NK-92 treated with Interleukin-12 subunit alpha and Interleukin-12 subunit beta, amount 100 ng/mL, for 24 hours (cell line): ENCODE data around the gene OSMR.

Experiments
- DNase-seq: peaks from one replicate; lab custom pipeline; 2025; lab: John Stamatoyannopoulos, UW

Gene OSMR

GRCh38 chr5:38845526-38846378 lies at the start of gene OSMR:
Gene OSMR (plus strand): TSS chr5:38846012. CDS start chr5:38869045, 23,033 bp downstream.
- DNase-seq, result no peak

- DNase-seq, result no peak
These were observed 49.1 kb upstream of the OSMR start for GRCh38 chr5:38796742-38797108.

DNA sequence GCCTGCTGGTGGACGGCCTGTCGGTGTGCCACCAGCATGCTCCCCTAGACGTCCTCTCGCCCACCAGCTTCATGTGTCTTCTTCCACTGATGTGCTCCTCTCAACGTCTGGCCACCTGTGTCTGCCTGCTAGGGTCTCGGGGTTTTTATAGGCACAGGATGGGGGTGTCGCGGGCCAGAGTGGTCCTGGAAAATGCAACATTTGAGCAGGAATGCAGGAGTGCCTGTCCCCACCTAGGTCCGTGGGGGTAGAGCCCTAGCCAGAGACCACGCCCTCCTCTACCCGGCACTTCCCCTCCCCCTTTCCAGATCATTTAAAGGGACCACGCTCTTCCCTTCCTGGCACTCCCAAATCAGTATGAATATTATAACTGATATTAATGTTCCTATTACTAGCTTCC lies 48.0 kb upstream of the OSMR start:
- DNase-seq, result no peak

DNA sequence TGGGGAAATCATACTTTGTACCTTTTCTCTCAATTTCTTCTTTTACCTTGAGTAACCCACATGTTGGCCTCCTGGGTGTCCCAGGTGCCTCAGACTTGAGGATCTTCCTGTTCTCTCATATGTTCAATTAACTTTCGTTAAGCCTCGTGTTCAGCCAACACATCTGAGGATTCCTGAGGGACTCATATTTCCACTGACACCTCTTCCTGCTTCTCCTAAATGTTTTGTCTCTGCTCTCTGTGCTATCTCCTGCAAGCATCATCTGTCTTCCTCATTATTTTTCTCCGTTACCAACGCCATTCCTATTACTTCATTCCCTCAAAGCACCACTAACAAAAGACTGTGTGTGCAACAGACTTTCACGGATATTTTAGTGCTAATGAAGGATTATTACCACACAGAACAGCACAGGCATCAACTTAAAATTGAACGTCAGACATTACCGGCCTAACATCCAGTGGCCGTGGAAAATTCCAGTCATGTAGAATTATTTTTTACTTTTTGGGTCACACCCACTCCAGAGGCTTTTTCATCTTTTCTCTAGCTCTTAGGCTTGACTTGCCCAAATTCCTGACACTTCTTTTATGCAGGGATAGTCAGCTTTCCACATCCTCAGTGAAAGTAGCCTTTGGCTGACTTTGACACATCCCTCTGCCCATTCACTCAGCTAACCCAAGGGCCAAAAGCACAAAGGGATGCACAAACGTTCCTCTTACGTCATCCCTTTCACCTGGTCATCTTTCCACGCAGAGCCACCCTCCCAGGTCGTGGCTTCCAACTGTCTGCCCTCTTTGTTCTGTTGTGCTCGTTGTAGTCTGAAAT lies 46.0 kb upstream of the OSMR start:
- no peak for DNase-seq

GRCh38 chr5:38800515-38800914 lies 45.3 kb upstream of the OSMR start:
- no peak for DNase-seq

DNA sequence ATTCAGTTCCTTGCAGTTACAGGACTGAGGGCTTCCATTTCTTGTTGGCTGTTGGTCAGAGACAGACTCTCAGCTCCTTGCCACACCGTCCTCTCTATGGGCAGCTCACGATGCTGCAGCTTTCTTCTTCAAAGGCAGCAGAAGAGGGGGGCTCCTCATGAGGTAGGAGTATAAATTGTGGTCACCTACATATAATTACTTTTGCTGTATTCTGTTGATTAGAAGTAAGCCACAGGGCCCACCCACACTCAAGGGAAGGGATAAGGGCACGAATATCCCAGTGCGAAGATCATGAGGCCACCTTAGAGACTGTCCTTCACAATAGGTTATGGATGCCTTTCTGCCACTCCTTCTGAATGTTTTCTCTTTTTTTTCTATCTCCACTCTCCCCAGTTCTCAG lies 43.7 kb upstream of the OSMR start:
- DNase-seq, result no peak

GRCh38 chr5:38803246-38803645 lies 42.6 kb upstream of the OSMR start:
- DNase-seq, result no peak

GRCh38 chr5:38806775-38807258 lies 39.0 kb upstream of the OSMR start:
- no peak for DNase-seq

DNA sequence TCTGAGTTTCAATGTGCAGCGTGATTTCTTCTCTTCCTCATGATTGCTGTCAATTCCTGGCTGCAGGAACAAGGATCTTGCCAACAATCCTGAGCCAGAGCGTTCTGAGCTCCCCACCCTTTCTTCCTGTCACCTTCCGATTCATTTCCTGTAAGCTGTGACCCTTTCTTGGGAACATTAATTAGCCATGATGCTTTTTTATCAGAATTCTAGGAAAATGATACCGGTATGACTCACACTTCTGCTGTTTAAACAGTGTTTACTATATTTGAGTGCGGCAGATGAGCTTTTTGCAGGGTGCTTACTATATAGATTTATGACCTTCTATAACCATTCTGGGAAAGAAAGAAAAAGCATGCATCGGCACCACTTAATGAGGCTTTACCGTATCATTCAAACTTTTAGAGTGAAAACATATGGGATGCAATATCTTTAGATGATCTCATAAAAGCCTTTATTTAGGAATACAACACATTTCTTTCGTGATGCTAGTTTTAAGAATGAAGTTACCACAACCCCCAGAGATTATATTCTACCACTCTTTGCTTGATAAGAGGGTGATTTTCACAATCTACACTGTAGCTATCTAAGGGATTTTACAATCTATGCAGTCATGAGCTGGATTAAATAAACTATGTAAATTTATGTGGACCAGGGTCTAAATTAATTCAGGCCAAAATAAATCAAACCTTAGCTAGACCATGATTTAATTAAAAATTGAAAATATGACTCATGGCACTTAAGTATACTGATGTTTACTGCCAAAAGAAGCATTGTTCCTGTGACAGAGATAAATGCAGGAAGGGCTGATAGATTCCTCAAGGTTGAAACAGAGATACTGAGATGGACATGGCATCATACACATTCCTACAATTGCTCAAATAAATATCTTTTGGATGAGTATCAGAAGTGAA lies 38.0 kb upstream of the OSMR start:
- DNase-seq, result no peak

GRCh38 chr5:38808666-38809343 lies 37.0 kb upstream of the OSMR start:
- no peak for DNase-seq

DNA sequence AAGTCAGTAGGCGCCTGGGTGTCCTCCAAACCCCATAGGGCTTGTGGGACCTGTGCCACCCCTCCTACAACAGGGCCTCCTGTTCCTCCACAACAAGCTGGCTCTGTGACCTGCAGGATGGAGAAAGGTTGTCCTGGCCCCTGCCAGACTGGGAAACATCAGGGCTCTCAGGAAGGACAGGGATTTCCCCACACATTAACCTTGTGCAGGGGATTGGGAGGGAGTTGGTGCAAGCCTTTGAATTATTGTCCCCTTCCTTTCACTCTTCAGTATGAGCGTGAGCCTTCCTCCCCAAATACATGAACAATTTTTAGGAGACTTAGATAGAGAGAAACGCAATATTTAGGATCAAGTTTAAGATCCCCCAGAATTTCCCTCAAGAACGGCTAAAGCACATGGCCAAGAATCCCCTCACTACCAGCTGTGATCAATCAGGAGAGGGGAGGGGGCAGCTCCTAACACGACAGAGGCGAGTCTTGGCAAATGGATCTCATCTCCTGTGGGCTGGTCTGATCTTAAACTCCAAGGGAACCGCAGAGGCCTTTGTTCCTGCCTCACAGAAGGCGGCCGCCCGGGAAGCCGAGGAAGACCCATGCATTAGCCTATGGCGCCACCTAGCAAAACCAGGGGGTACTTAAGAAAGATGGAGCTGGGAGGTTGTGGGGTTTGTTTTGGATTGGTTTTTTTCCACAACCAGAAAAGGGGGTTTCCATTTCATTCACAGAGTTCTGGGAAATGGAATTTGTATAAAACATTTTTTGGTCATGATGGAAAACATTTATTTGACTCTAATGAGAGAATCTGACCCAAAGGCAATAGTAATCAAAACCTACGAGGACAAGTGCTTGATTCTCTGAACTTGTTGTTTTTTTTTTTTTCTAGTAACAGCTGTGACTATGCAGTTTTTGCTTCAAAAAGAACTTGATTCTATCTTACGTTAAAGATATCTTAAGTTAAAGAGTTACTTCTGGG lies 36.1 kb upstream of the OSMR start:
- DNase-seq, result peak; percentile 23

DNA sequence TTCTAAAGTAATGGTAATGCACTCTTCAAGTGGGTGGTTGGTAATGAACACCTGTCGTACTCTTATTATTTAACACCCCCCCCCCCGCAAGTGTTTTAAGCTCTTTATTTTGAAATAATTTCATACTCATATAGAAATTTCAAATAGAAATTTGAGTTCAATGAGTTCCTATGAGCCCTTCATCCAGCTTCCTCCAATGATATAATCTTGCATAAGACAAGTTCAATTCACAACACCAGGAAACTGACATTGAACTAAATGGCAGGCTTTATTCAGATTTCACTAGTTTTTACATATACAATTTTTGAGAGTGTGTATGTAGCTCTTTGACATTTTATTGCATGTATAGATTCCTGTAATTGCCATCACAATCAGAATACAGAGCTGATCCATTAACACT lies 30.9 kb upstream of the OSMR start:
- DNase-seq, result no peak

DNA sequence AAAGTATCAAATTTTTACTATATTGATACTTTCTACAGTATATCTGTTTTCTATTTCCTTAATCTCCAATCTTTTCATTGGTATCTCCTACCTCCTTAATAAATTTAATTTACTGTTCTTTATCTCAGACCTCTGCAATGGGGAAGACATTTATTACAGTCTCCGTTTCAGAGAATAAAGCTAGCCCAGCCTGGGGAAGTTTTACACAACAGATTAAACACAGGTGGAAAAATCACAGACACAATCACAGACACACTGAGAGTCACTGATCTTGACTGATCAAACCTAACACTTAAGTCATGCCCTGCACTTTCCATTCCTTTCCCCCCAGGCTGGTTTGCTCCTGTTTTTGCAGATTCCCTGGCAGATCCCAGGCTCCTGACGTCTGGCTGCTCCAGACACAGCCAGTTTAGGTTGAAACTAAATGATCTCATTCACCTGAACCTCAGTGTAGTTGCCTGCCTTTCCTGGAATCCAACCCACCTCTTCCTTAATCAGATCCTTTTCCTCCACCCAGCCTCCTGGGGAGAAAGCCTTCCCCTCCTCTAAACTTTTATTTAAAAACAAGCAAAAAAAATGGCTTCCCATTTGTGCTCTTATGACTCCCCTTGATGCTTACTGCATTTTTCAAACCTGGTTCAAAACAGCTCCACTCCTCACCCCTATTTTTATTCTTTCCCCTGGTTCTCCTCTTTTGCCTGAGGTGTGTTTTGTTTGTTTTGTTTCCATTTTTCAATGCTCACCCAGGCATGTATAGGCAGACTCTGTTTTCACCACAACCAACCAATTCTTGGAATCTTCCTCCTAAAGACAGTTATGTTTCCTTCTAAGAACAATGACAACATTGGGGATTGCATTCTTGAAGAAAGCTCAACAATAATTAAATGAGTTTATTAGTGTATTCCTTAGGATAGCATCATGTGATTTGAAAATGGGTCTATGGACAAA lies 29.5 kb upstream of the OSMR start:
- DNase-seq, result no peak

DNA sequence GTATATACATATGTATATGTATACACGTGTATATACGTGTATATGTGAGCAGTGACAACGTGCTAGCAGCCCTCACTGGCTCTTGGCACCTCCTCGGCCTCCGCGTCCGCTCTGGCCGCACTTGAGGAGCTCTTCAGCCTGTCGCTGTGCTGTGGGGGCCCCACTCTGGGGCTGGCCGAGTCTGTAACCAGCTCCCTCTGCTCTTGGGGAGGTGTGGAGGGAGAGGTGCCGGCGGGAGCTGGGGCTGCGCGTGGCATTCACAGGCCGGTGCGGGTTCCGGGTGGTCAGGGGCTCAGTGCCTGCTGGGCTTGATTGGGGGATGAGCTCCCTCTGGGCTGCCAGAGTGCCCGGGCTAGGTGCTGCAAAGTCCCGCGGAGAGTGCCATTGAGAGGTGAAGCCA lies 24.1 kb upstream of the OSMR start:
- no peak for DNase-seq

DNA sequence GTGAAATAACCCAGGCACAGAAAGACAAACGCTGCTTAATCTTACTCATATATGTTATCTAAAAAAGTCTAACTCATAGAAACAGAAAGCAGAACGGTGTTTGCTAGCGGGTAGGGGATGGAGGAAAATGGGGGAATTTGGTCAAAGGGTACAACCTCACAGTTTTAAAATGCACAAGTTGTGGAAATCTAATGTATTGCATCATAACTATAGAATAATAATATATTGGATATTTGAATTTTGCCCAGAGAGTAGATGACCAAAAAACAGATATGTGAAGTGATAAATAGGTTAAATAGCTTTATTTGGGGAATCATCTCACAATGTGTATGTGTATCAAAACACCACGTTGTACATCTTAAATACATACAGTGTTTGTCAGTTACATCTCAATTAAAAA lies 22.3 kb upstream of the OSMR start:
- no peak for DNase-seq

GRCh38 chr5:38824821-38825220 lies 21.0 kb upstream of the OSMR start:
- no peak for DNase-seq

- DNase-seq, result no peak
These were observed 20.3 kb upstream of the OSMR start for GRCh38 chr5:38825494-38825893.

GRCh38 chr5:38827525-38827924 lies 18.3 kb upstream of the OSMR start:
- no peak for DNase-seq

DNA sequence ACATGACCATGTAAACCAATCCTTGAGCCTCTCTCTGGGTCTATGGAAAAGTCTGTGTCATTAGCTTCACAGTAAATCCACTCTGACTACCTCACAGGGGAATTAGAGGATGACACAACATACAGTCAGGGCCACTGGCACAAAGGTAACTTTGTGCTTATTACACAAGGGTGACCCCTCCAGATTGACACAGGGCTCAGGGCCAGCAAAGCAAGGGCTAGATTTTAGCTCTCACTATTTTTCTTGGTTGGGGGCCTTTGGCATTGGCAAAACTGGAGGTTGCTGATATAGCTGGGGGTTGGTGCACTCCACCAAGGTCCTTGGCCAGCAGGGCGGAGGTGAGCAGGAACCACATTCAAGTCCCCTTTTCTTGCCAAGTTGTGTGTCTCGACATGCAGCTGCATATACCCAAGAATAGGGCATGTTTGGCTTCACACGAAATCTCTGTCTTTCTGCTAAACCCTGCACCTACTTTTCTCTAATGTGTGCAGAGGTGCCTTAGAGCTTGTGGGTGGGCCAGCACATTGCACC lies 15.2 kb upstream of the OSMR start:
- no peak for DNase-seq
